Caco-2 (cell line): ENCODE measurements around the gene SYT6. TPM values are rescaled to one million over a fixed set of nuclear protein-coding genes. Genes with fewer than 3 reads are reported as not detected.
A peak's percentile ranks its signal among the peaks of the same experiment; 100 is the strongest.

Experiments used
- BruUV-seq: library from RNA; stranded (reverse); fragments of 400-500 nt; replicated peaks from 2 replicates; lab custom pipeline; 2021; lab: Mats Ljungman, UMichigan
- CTCF ChIA-PET: fragments of 300-600 bp; sonication (Branson Sonifier 250); formaldehyde crosslinking; loops from one replicate; lab custom pipeline; 2022; ENCODE audit warnings: antibody characterized with exemption; lab: Charles Lee
- POLR2A ChIA-PET: fragments of 300-600 bp; sonication (Branson Sonifier 250); formaldehyde crosslinking; loops from one replicate; lab custom pipeline; 2022; ENCODE audit warnings: antibody characterized with exemption; lab: Charles Lee
- DNase-seq, 2 experiments: peaks; one replicate each; pipeline versions ENCODE4 v3.0.0 to v3.0.0-alpha.2; 2020 to 2022
- H3K27me3 ChIP-seq: replicated peaks from 2 replicates; pipeline ENCODE4 v1.6.0; 2011; ENCODE audit warnings: low read length; ENCODE audit not compliant: control insufficient read depth, insufficient read depth
- H3K36me3 ChIP-seq: 2 replicates; pipeline ENCODE4 v1.5.1; 2011; ENCODE audit warnings: low read length; ENCODE audit not compliant: control insufficient read depth, insufficient read depth
- H3K4me1 ChIP-seq: fragments of 250-450 bp; sonication (Bioruptor Pico); 2 replicates; pipeline ENCODE4 v1.5.1; 2020; ENCODE audit warnings: mild to moderate bottlenecking
- H3K4me3 ChIP-seq: 2 replicates; pipeline ENCODE4 v1.5.1; 2011; ENCODE audit warnings: low read depth, mild to moderate bottlenecking, control low read depth, low read length
- H3K9me3 ChIP-seq: fragments of 250-450 bp; sonication (Bioruptor Pico); 2 replicates; pipeline ENCODE4 v1.5.1; 2020; ENCODE audit warnings: mild to moderate bottlenecking, moderate library complexity
- H3K27ac Mint-ChIP-seq: one replicate; pipeline ENCODE4 v1.8.0; 2022; ENCODE audit warnings: mixed read lengths; ENCODE audit not compliant: unreplicated experiment
- H3K27me3 Mint-ChIP-seq: one replicate; pipeline ENCODE4 v1.8.0; 2022; ENCODE audit warnings: mixed read lengths; ENCODE audit not compliant: insufficient read depth, unreplicated experiment
- H3K36me3 Mint-ChIP-seq: one replicate; pipeline ENCODE4 v1.8.0; 2022; ENCODE audit warnings: mild to moderate bottlenecking, mixed read lengths; ENCODE audit not compliant: insufficient read depth, unreplicated experiment
- H3K4me1 Mint-ChIP-seq: one replicate; pipeline ENCODE4 v1.8.0; 2022; ENCODE audit warnings: low read depth, mixed read lengths; ENCODE audit not compliant: unreplicated experiment
- H3K4me3 Mint-ChIP-seq: one replicate; pipeline ENCODE4 v1.8.0; 2022; ENCODE audit warnings: mild to moderate bottlenecking, moderate library complexity, mixed read lengths; ENCODE audit not compliant: unreplicated experiment
- H3K9me3 Mint-ChIP-seq: one replicate; pipeline ENCODE4 v1.8.0; 2022; ENCODE audit warnings: mixed read lengths; ENCODE audit not compliant: unreplicated experiment
- CTCF ChIP-seq, 2 experiments: fragments of 200-600 bp in 1 of 2; IDR thresholded peaks; 1 replicate in 1 of 2; 2 replicates in 1 of 2; pipeline versions ENCODE4 v1.5.1 to v1.8.0; 2011 to 2022; ENCODE audit warnings: antibody characterized with exemption in 1 of 2, control low read depth in 1 of 2, inconsistent platforms in 1 of 2, low read depth in 1 of 2, low read length in 1 of 2, mild to moderate bottlenecking in 1 of 2, moderate library complexity in 1 of 2; ENCODE audit not compliant: insufficient read depth in 1 of 2, severe bottlenecking in 1 of 2, unreplicated experiment in 1 of 2
- intact Hi-C: fragments of 100-400 bp; cut with micrococcal nuclease; formaldehyde crosslinking; loops from one replicate; pipeline ENCODE4 v1.10.0; 2022; ENCODE audit not compliant: unreplicated experiment
- total RNA-seq: library from RNA; stranded (reverse); gene quantifications from 2 replicates; pipeline ENCODE4 v1.2.3, GENCODE V29; 2022

SYT6 gene
- total RNA-seq, 1 experiment from 2014 or later = 0.32 TPM

GRCh38 chr1:114154963-114155322 is 1.3 kb upstream of the SYT6 start:
- Histone ChIP-seq H3K36me3 (no peaks in the 10 kb centered on the region), H3K27me3 (no peaks in the 10 kb centered on the region; the same call in 1 of the 2 replicates), H3K4me1 (no peaks in the 10 kb centered on the region), H3K4me3 (no peak overlapping the region), H3K9me3 (no peaks in the 10 kb centered on the region)
- no TSS peak for BruUV-seq
- no peak overlapping the region for H3K27ac Mint-ChIP-seq
- H3K4me3 Mint-ChIP-seq = no peak overlapping the region
- no peaks in the 10 kb centered on the region for H3K9me3 Mint-ChIP-seq
- peak in 1 of 2 experiments; percentile 53 for DNase-seq
- TF ChIP-seq CTCF (IDR thresholded peaks at IDR 0.05; ENCODE audit: insufficient read depth in 1 of 2, low read depth in 1 of 2, low read length in 1 of 2, severe bottlenecking in 1 of 2, unreplicated experiment in 1 of 2) = no peak
- CTCF ChIA-PET = no interaction called here
- POLR2A ChIA-PET = no interaction called here
- H3K4me1 Mint-ChIP-seq = no peaks in the 10 kb centered on the region
- intact Hi-C loops = no loop called here
- no peaks in the 10 kb centered on the region for H3K36me3 Mint-ChIP-seq
- peaks cover 7% of the 10 kb centered on the region for H3K27me3 Mint-ChIP-seq

- CTCF ChIA-PET = no interaction called here
- H3K27me3 Mint-ChIP-seq = peaks cover 7% of the 10 kb centered on the region
- Histone ChIP-seq H3K27me3 (no peaks in the 10 kb centered on the region; the same call in 1 of the 2 replicates), H3K9me3 (no peaks in the 10 kb centered on the region), H3K4me3 (no peak overlapping the region), H3K36me3 (no peaks in the 10 kb centered on the region), H3K4me1 (no peaks in the 10 kb centered on the region)
- no peaks in the 10 kb centered on the region for H3K4me1 Mint-ChIP-seq
- H3K36me3 Mint-ChIP-seq = no peaks in the 10 kb centered on the region
- no TSS peak for BruUV-seq
- POLR2A ChIA-PET = no interaction called here
- no peaks in the 10 kb centered on the region for H3K9me3 Mint-ChIP-seq
- H3K27ac Mint-ChIP-seq = no peak overlapping the region
- H3K4me3 Mint-ChIP-seq = no peak overlapping the region
- no peak for DNase-seq
- no peak for TF ChIP-seq CTCF (IDR thresholded peaks at IDR 0.05; ENCODE audit: insufficient read depth in 1 of 2, low read depth in 1 of 2, low read length in 1 of 2, severe bottlenecking in 1 of 2, unreplicated experiment in 1 of 2)
- intact Hi-C loops = no loop called here
Observed at GRCh38 chr1:114154146-114154962, 685 bp upstream of the SYT6 start.

GRCh38 chr1:114152508-114153260 is 985 bp downstream of the SYT6 start:
- no peaks in the 10 kb centered on the region for H3K9me3 ChIP-seq
- H3K27me3 Mint-ChIP-seq = peaks cover 7% of the 10 kb centered on the region
- peak in 1 of 2 experiments; percentile 37 for DNase-seq
- H3K4me1 Mint-ChIP-seq = no peaks in the 10 kb centered on the region
- no TSS peak for BruUV-seq
- peak overlapping the region; percentile 42 for H3K4me3 Mint-ChIP-seq
- no peaks in the 10 kb centered on the region for H3K36me3 ChIP-seq
- intact Hi-C loops = no loop called here
- no peaks in the 10 kb centered on the region for H3K36me3 Mint-ChIP-seq
- no peaks in the 10 kb centered on the region for H3K4me1 ChIP-seq
- no peak for TF ChIP-seq CTCF (IDR thresholded peaks at IDR 0.05; ENCODE audit: insufficient read depth in 1 of 2, low read depth in 1 of 2, low read length in 1 of 2, severe bottlenecking in 1 of 2, unreplicated experiment in 1 of 2)
- H3K4me3 ChIP-seq = peak overlapping the region; percentile 39
- H3K9me3 Mint-ChIP-seq = no peaks in the 10 kb centered on the region
- no peak overlapping the region for H3K27ac Mint-ChIP-seq
- ChIA-PET POLR2A (no interaction called here), CTCF (interaction anchor here (0.6 to 1.5 kb wide), 5 partner anchors 18 to 403 kb away, joined by 3 read pairs; partner anchors contain the start of gene OLFML3)
- H3K27me3 ChIP-seq = no peaks in the 10 kb centered on the region; the same call in 1 of the 2 replicates
